GM12878 (cell line): Measurements from ENCODE around the gene SERHL2. TPM values are rescaled to one million over a fixed set of nuclear protein-coding genes. Genes with fewer than 3 reads are reported as not detected.

ENCODE experiments used
- ATAC-seq: fragments of 200-7000 bp; cut with Tn5 transposase; 3 replicates; pipeline ENCODE4 v1.9.1; 2020; ENCODE audit warnings: mild to moderate bottlenecking, moderate library complexity
- BruUV-seq: library from RNA; stranded (reverse); fragments of 400-500 nt; replicated peaks from 2 replicates; lab custom pipeline; 2021; lab: Mats Ljungman, UMichigan
- CTCF ChIA-PET: fragments of 300-600 bp; sonication (Branson Sonifier 250); formaldehyde crosslinking; extraction: SDS; loops from one replicate; lab custom pipeline; 2021; ENCODE audit warnings: inconsistent platforms; lab: Yijun Ruan, JAX
- POLR2A ChIA-PET: fragments of 350-600 bp; formaldehyde crosslinking; extraction: SDS; loops from one replicate; lab custom pipeline; 2021; ENCODE audit warnings: inconsistent platforms; lab: Charles Lee
- RAD21 ChIA-PET: fragments of 300-600 bp; sonication (Branson Sonifier 250); formaldehyde crosslinking; loops from one replicate; lab custom pipeline; 2023; ENCODE audit warnings: antibody characterized with exemption; ENCODE audit not compliant: unreplicated experiment; lab: Charles Lee
- SMC1A ChIA-PET: fragments of 300-600 bp; sonication (Branson Sonifier 250); formaldehyde crosslinking; loops from one replicate; lab custom pipeline; 2023; ENCODE audit not compliant: unreplicated experiment, uncharacterized antibody; lab: Charles Lee
- DNase-seq: peaks from one replicate; pipeline ENCODE4 v3.0.0-alpha.2; 2011; ENCODE audit warnings: low read depth, low spot score
- FAIRE-seq: peaks from 3 replicates; lab custom pipeline; 2011; peaks lifted over from hg19 to GRCh38; lab: Jason Lieb, UNC
- H2AFZ ChIP-seq: 2 replicates; pipeline ENCODE4 v1.6.0; 2011; ENCODE audit warnings: low read depth, low read length, control low read depth; ENCODE audit not compliant: control insufficient read depth
- H3K27ac ChIP-seq: 2 replicates; pipeline ENCODE4 v1.5.1; 2011; ENCODE audit warnings: control low read depth; ENCODE audit not compliant: control insufficient read depth, insufficient read depth
- H3K27me3 ChIP-seq, 2 experiments: replicated peaks in 1 of 2; 2 replicates each; pipeline versions ENCODE4 v1.6.0 to v1.6.1; 2011; ENCODE audit warnings: low read length in 1 of 2; ENCODE audit not compliant: control insufficient read depth in 2 of 2, insufficient read depth in 2 of 2
- H3K36me3 ChIP-seq, 2 experiments: 2 replicates each; pipeline ENCODE4 v1.5.1; 2011; ENCODE audit warnings: low read length in 1 of 2; ENCODE audit not compliant: control insufficient read depth in 2 of 2, insufficient read depth in 2 of 2
- H3K4me1 ChIP-seq: 2 replicates; pipeline ENCODE4 v1.6.1; 2011; ENCODE audit warnings: mild to moderate bottlenecking, low read length, moderate library complexity, mixed read lengths; ENCODE audit not compliant: control insufficient read depth, insufficient read depth
- H3K4me2 ChIP-seq: 2 replicates; pipeline ENCODE4 v1.6.0; 2011; ENCODE audit warnings: control low read depth; ENCODE audit not compliant: control insufficient read depth, insufficient read depth
- H3K4me3 ChIP-seq: fragments of 200-600 bp; sonication (generic); 2 replicates; pipeline ENCODE4 v1.5.1; 2016
- H3K79me2 ChIP-seq: 2 replicates; pipeline ENCODE4 v1.6.0; 2011; ENCODE audit warnings: low read length; ENCODE audit not compliant: control insufficient read depth, insufficient read depth
- H3K9ac ChIP-seq: 2 replicates; pipeline ENCODE4 v1.8.0; 2011; ENCODE audit warnings: low read length, control low read depth, mixed read lengths; ENCODE audit not compliant: control insufficient read depth, insufficient read depth
- H3K9me3 ChIP-seq: replicated peaks from 3 replicates; pipeline ENCODE4 v1.5.1; 2011; ENCODE audit warnings: mild to moderate bottlenecking, low read length; ENCODE audit not compliant: control insufficient read depth, insufficient read depth
- H4K20me1 ChIP-seq: 2 replicates; pipeline ENCODE4 v1.6.0; 2011; ENCODE audit not compliant: control insufficient read depth, insufficient read depth
- CREM ChIP-seq: IDR thresholded peaks from 2 replicates; pipeline ENCODE4 v1.6.1; 2014; ENCODE audit warnings: antibody characterized with exemption, low read depth
- EED ChIP-seq: sonication (generic); IDR thresholded peaks from 2 replicates; pipeline ENCODE4 v1.6.1; 2016; ENCODE audit warnings: antibody characterized with exemption, low read depth
- LARP7 ChIP-seq: fragments of 450-650 bp; IDR thresholded peaks from 2 replicates; pipeline ENCODE4 v1.6.1; 2017; ENCODE audit warnings: mild to moderate bottlenecking
- MYC ChIP-seq: IDR thresholded peaks from 2 replicates; pipeline ENCODE4 v1.6.1; 2011; ENCODE audit warnings: mild to moderate bottlenecking, low read length, moderate library complexity, inconsistent platforms; ENCODE audit not compliant: insufficient read depth, insufficient replicate concordance, insufficient read length, severe bottlenecking
- NFIC ChIP-seq: IDR thresholded peaks from 2 replicates; pipeline ENCODE4 v1.6.1; 2012; ENCODE audit warnings: low read depth, mild to moderate bottlenecking, inconsistent platforms, low read length, moderate library complexity
- PKNOX1 ChIP-seq: fragments of 450-650 bp; IDR thresholded peaks from 2 replicates; pipeline ENCODE4 v1.6.1; 2016; ENCODE audit warnings: mild to moderate bottlenecking
- POLR2A ChIP-seq: IDR thresholded peaks from 2 replicates; pipeline ENCODE4 v1.6.1; 2011; ENCODE audit warnings: low read depth, mild to moderate bottlenecking, low read length
- POLR2AphosphoS5 ChIP-seq: IDR thresholded peaks from 2 replicates; pipeline ENCODE4 v1.6.1; 2011; ENCODE audit warnings: mild to moderate bottlenecking, low read length, inconsistent platforms
- SUZ12 ChIP-seq: fragments of 200-600 bp; sonication (generic); IDR thresholded peaks from one replicate; pipeline ENCODE4 v1.6.1; 2018; ENCODE audit warnings: antibody characterized with exemption, mild to moderate bottlenecking; ENCODE audit not compliant: unreplicated experiment
- ZNF24 ChIP-seq: fragments of 450-650 bp; IDR thresholded peaks from 2 replicates; pipeline ENCODE4 v1.6.1; 2017; ENCODE audit warnings: antibody characterized with exemption, mild to moderate bottlenecking
- WGBS: methylation state at CpG from one replicate; pipeline ENCODE4 v1.1.6; 2016; ENCODE audit warnings: low lambda C conversion rate; ENCODE audit not compliant: insufficient replicate concordance, insufficient coverage; ENCODE audit errors: missing lambda C conversion rate; 5-methylcytosine and 5-hydroxymethylcytosine counted together
- in situ Hi-C: fragments of 300-500 bp; cut with MboI; formaldehyde crosslinking; loops from 9 replicates; pipeline ENCODE4 v1.14.3; 2018; ENCODE audit warnings: mixed read lengths
- intact Hi-C: fragments of 100-400 bp; cut with micrococcal nuclease; formaldehyde crosslinking; loops from one replicate; pipeline ENCODE4 v1.14.2; 2022; ENCODE audit not compliant: unreplicated experiment
- polyA plus RNA-seq, 11 experiments: library from polyadenylated mRNA; depleted of rRNA in 4 of 11; unstranded in 6 of 11; stranded (reverse) in 5 of 11; fragments of >200 nt; fragmentation: Nextera tagmentation in 4 of 11; fragmentation: Illumina TruSeq in 1 of 11; extraction: Ambion mirVana in 4 of 11; extraction: Trizol in 1 of 11; gene quantifications; 1 replicate in 1 of 11; 2 replicates in 10 of 11; pipeline versions ENCODE4 v1.2.1 to v1.2.3, GENCODE V29; 2011 to 2016; ENCODE audit warnings: inconsistent platforms in 2 of 11, missing spikeins in 2 of 11, low read depth in 1 of 11
- total RNA-seq, 4 experiments: library from RNA; depleted of rRNA in 3 of 4; stranded (reverse); fragments of >200 nt in 3 of 4; fragmentation: Illumina TruSeq in 1 of 4; extraction: Trizol in 1 of 4; gene quantifications; 2 replicates each; pipeline versions ENCODE4 v1.2.1 to v1.2.3, GENCODE V29; 2013 to 2021

SERHL2 gene
- total and polyA plus RNA-seq, 10 of the 15 experiments (the other 5 are each of a cell fraction or from before 2014, with no cell fraction given) = 0.63 to 2.0 (median 1.2) TPM

GRCh38 chr22:42617155-42617983, 63.6 kb downstream of the SERHL2 start:
- H2AFZ ChIP-seq = no peak overlapping the region
- no peaks in the 10 kb centered on the region for H3K27me3 ChIP-seq
- TF ChIP-seq POLR2A (peak; percentile 43; the same call in 1 of the 2 replicates), EED (no peak), POLR2AphosphoS5 (peak; percentile 40; the same call in 1 of the 2 replicates)
- TF ChIP-seq, all 136 proteins: peak for 2
- no peak for FAIRE-seq
- WGBS = 80% methylated on average over 20 of the region's 20 CpGs
- no TSS peak for BruUV-seq
- H3K9ac ChIP-seq = no peak overlapping the region
- no peak overlapping the region for H3K27ac ChIP-seq
- no peak overlapping the region for H3K4me2 ChIP-seq
- H3K4me3 ChIP-seq = no peak overlapping the region
- ChIA-PET CTCF (interaction anchor here (1.2 kb wide), 1 partner anchor 8 kb away, joined by 3 read pairs; no protein-coding TSS in a partner anchor), RAD21 (no interaction called here), POLR2A (no interaction called here), SMC1A (no interaction called here)
- peaks cover 15% of the 10 kb centered on the region for H3K4me1 ChIP-seq
- no peak for DNase-seq
- no peaks in the 10 kb centered on the region for H3K9me3 ChIP-seq
- in situ Hi-C loops = no loop called here
- peaks cover 20% of the 10 kb centered on the region for H3K79me2 ChIP-seq
- no peak for ATAC-seq
- H4K20me1 ChIP-seq = peaks cover 8% of the 10 kb centered on the region; the same call in 1 of the 2 replicates
- peaks cover 3 to 6% of the 10 kb centered on the region in 2 experiments; a peak in 3 of 4 replicates for H3K36me3 ChIP-seq
- intact Hi-C loops = loop anchor here (10.0 kb wide), 1 partner anchor 523 kb away; the partner anchor contains the start of gene NDUFA6

GRCh38 chr22:42619261-42620063, 65.7 kb downstream of the SERHL2 start:
- Histone ChIP-seq H3K9me3 (no peaks in the 10 kb centered on the region), H3K27me3 (no peaks in the 10 kb centered on the region), H3K36me3 (peaks cover 0 to 5% of the 10 kb centered on the region in 2 experiments; a peak in 3 of 4 replicates), H4K20me1 (no peaks in the 10 kb centered on the region; the same call in 1 of the 2 replicates), H2AFZ (no peak overlapping the region), H3K4me2 (no peak overlapping the region), H3K4me3 (no peak overlapping the region), H3K4me1 (peaks cover 14% of the 10 kb centered on the region), H3K79me2 (no peaks in the 10 kb centered on the region; the same call in 1 of the 2 replicates), H3K9ac (no peak overlapping the region), H3K27ac (no peak overlapping the region)
- intact Hi-C loops = loop anchor here (10.0 kb wide), 1 partner anchor 525 kb away; the partner anchor contains the start of gene NDUFA6
- DNase-seq = no peak
- RAD21 ChIA-PET = interaction anchor here (0.6 kb wide), 1 partner anchor 236 kb away, joined by 3 read pairs; no protein-coding TSS in a partner anchor
- in situ Hi-C loops = no loop called here
- SMC1A ChIA-PET = no interaction called here
- ATAC-seq = no peak
- FAIRE-seq = no peak
- CTCF ChIA-PET = interaction anchor here (1.2 kb wide), 1 partner anchor 79 kb away, joined by 3 read pairs; no protein-coding TSS in a partner anchor
- WGBS = 92% methylated on average over 34 of the region's 35 CpGs
- TSS peak; percentile 37 for BruUV-seq
- POLR2A ChIA-PET = no interaction called here
- TF ChIP-seq MYC (no peak), SUZ12 (no peak), PKNOX1 (no peak), POLR2A (0 out of 2 replicates have a peak, but pooled peaks have one; percentile 15), CREM (no peak), ZNF24 (no peak), NFIC (no peak), LARP7 (no peak)
